ENCODE measurements around the gene KCNE1. TPM values are rescaled to one million over a fixed set of nuclear protein-coding genes. Genes with fewer than 3 reads are reported as not detected.

KCNE1 gene
- total RNA-seq, 6 experiments from 2014 or later: 1.3 to 5.4 (median 2.3) TPM

GRCh38 chr21:34523019-34523555 lies 11.1 kb upstream of the KCNE1 start:
- DNase-seq (no peak), ATAC-seq (peak in 1 of 4 donors; percentile 1)
- H3K4me1 ChIP-seq: peaks cover 0 to 49% (median 18%) of the 10 kb centered on the region in 4 donors

GRCh38 chr21:34522284-34522683 lies 10.3 kb upstream of the KCNE1 start:
- TF ChIP-seq CTCF (IDR thresholded peaks at IDR 0.05) (no peak), POLR2A (IDR thresholded peaks at IDR 0.05) (no peak)
- peak overlapping the region in 2 of 3 donors; percentile 58 to 66 for H3K4me3 ChIP-seq
- H3K9me3 ChIP-seq: no peaks in the 10 kb centered on the region
- H3K27me3 ChIP-seq: no peaks in the 10 kb centered on the region
- H3K36me3 ChIP-seq: peaks cover 0 to 28% (median 7%) of the 10 kb centered on the region in 4 donors
- ATAC-seq (peak; percentile 27 to 70 (median 46)), DNase-seq (peak; percentile 66 to 88 (median 87))
- WGBS (ENCODE audit: insufficient coverage, low coverage, low lambda C conversion rate, missing lambda C conversion rate): 22% methylated on average over 6 of the region's 6 CpGs
- peaks cover 0 to 50% (median 18%) of the 10 kb centered on the region in 4 donors for H3K4me1 ChIP-seq
- intact Hi-C loops (cut with DNase I): no loop called here
- peak overlapping the region; percentile 86 to 97 (median 95) for H3K27ac ChIP-seq

More at GRCh38 chr21:34523019-34523555, 11.1 kb upstream of the KCNE1 start:
- Histone ChIP-seq H3K36me3 (peaks cover 0 to 20% (median 4%) of the 10 kb centered on the region in 4 donors), H3K27ac (peak overlapping the region; percentile 86 to 97 (median 95)), H3K9me3 (no peaks in the 10 kb centered on the region), H3K27me3 (no peaks in the 10 kb centered on the region), H3K4me3 (peak overlapping the region in 1 of 3 donors; percentile 66)
- 73% methylated on average over 5 of the region's 7 CpGs for WGBS (ENCODE audit: insufficient coverage, low coverage, low lambda C conversion rate, missing lambda C conversion rate)
- TF ChIP-seq POLR2A (IDR thresholded peaks at IDR 0.05) (no peak), CTCF (IDR thresholded peaks at IDR 0.05) (no peak)
- intact Hi-C loops (cut with DNase I): no loop called here

- Histone ChIP-seq H3K27ac (peak overlapping the region; percentile 86 to 97 (median 95)), H3K27me3 (no peaks in the 10 kb centered on the region), H3K4me3 (peak overlapping the region; percentile 58 to 66 (median 59)), H3K36me3 (peaks cover 3 to 35% (median 10%) of the 10 kb centered on the region in 4 donors), H3K9me3 (no peaks in the 10 kb centered on the region), H3K4me1 (peaks cover 0 to 55% (median 19%) of the 10 kb centered on the region in 4 donors)
- ATAC-seq (peak; percentile 42 to 76 (median 70)), DNase-seq (peak; percentile 76 to 90 (median 83))
- TF ChIP-seq CTCF (IDR thresholded peaks at IDR 0.05): no peak
- peak; percentile 83 for TF ChIP-seq POLR2A (IDR thresholded peaks at IDR 0.05)
- WGBS (ENCODE audit: insufficient coverage, low coverage, low lambda C conversion rate, missing lambda C conversion rate): 34% methylated on average over 5 of the region's 7 CpGs
- intact Hi-C loops (cut with DNase I): no loop called here
These were observed 9.6 kb upstream of the KCNE1 start for GRCh38 chr21:34521561-34521960.

GRCh38 chr21:34520764-34521508 lies 8.9 kb upstream of the KCNE1 start:
- H3K27me3 ChIP-seq: no peaks in the 10 kb centered on the region
- ATAC-seq (peak in 3 of 4 donors; percentile 1 to 21 (median 16)), DNase-seq (peak in 1 of 3 donors; percentile 40)
- peak overlapping the region; percentile 58 to 66 (median 59) for H3K4me3 ChIP-seq
- peak overlapping the region; percentile 86 to 97 (median 95) for H3K27ac ChIP-seq
- TF ChIP-seq CTCF (IDR thresholded peaks at IDR 0.05) (peak in 1 of 4 donors; percentile 2), POLR2A (IDR thresholded peaks at IDR 0.05) (no peak)
- peaks cover 0 to 56% (median 19%) of the 10 kb centered on the region in 4 donors for H3K4me1 ChIP-seq
- H3K9me3 ChIP-seq: no peaks in the 10 kb centered on the region
- intact Hi-C loops (cut with DNase I): no loop called here
- 16% methylated on average over 10 of the region's 20 CpGs for WGBS (ENCODE audit: insufficient coverage, low coverage, low lambda C conversion rate, missing lambda C conversion rate)
- peaks cover 3 to 41% (median 11%) of the 10 kb centered on the region in 4 donors for H3K36me3 ChIP-seq

Measured in right lobe of liver (tissue), 6 donors.